ENCODE measurements around the gene LRFN2.

Gene LRFN2

GRCh38 chr6:40543776-40544175 lies 43.4 kb downstream of the LRFN2 start:
- DNase-seq (ENCODE audit: low read depth in 2 of 2), result no peak

GRCh38 chr6:40543146-40543545 lies 44.0 kb downstream of the LRFN2 start:
- no peak for DNase-seq (ENCODE audit: low read depth in 2 of 2)

DNA sequence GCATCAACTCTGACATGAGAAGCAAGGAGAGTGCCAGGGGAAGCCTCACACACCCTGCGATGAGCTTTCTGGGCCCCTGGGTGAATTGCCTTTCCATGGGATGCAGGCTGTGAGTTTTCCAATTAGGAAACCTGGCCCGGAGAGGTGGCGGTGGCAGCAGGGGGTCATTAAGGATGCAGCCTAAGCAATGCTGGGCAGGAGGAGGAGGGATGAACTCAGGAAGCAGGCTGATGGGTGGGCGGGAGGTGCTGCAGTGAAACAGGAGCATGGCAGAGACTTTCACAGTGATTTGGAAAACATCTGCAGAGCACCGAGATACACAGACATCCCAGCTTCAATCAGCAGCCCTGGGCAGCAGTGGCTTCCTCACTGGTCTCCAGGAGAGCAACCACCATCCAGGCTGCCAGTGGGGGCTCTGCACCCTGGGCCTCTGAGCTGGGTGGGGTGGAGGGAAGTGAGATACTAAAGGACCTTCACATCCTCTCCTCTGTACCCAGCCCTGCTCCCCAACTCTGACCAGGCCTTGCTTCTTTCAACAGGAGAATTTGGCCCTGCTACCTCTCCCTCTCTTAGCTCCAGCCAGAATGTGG lies 44.9 kb downstream of the LRFN2 start:
- DNase-seq (ENCODE audit: low read depth in 2 of 2), result no peak

- DNase-seq (ENCODE audit: low read depth in 2 of 2), result no peak
Observed at GRCh38 chr6:40541556-40542174, 45.5 kb downstream of the LRFN2 start.

- no peak for DNase-seq (ENCODE audit: low read depth in 2 of 2)
Observed at GRCh38 chr6:40540790-40541189, 46.4 kb downstream of the LRFN2 start.

GRCh38 chr6:40539853-40540252 lies 47.3 kb downstream of the LRFN2 start:
- DNase-seq (ENCODE audit: low read depth in 2 of 2), result no peak

- no peak for DNase-seq (ENCODE audit: low read depth in 2 of 2)
Observed at GRCh38 chr6:40538556-40538955, 48.6 kb downstream of the LRFN2 start.

- DNase-seq (ENCODE audit: low read depth in 2 of 2), result no peak
Observed at GRCh38 chr6:40537446-40537845, 49.7 kb downstream of the LRFN2 start.

DNA sequence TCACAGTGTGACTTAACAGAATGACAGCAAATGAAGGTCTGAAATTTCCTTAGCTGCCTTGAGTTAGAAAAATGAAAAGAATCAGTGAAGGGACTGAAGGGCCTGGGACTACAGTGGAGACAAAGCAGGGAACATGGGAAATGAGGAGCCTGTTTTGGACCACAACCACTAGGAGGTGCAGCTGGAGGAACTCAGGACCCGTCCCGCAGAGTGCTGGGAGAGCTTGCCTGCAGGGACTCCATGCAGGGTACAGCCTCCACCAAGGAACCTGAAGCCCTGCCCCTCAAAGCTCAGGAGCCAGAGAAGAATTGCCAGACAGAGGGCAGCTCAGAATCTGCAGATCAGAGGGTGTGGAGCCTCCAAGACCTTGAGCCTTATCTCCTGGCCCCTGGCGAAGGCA lies 50.7 kb downstream of the LRFN2 start:
- no peak for DNase-seq (ENCODE audit: low read depth in 2 of 2)

DNA sequence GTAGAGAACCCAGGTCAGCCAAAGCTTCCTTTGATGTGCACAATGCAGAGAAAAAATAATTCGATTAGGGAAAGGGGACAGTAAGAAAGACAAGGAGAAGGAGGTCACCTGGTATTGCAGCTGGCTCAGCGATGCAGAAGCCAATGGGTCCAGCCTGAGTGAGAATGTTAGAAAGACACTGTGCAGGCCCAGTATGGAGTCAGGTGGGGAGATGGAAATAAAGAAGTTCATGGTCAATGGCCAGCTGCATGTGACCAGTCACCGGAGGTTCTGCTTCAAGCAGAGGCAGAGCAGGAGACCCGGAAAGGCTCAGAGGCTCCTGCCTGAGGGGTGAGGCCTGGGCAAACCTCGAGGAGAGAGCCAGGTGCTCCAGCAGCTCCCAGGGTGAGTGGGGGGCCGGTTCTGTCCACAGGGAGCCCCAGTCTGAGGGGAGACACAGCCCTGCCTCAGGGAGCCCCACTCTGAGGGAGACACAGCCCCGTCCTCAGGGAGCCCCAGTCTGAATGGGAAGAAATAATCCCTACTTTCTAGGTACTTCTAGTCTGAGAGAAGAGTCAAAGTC lies 51.3 kb downstream of the LRFN2 start:
- DNase-seq (ENCODE audit: low read depth in 2 of 2), result no peak

DNA sequence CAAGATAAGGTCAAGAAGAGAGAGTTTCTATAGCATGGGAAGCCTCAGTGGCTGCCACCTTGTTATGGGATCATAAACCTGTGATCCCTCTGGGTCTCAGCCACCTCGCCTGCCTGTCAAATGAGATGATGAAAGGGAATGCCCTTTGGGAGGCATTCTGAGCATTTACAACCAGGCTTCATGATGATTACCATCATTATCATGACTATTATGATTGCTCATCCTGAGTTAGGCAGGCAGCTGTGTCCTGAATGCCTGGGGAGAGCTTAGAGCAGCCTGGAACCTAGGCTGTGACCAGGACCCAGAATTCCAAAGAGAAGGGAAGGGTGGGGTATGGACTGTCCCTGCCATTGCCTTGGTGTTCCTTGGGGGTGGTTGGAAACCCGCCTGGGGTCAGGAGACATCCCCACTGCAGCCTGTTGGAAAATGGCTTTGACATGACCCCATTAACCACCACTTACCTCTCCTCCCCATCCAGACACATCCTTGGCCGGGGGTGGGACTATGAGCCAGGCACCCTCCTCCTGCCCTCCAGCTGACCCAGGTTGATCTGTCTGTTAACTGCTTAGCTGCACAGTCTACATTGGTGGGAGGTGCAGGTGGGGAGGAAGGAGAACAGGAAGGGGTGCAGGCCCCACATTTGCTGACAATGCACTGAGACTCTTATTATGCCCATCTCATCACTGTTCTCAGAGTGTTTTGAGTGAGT lies 51.9 kb downstream of the LRFN2 start:
- DNase-seq (ENCODE audit: low read depth in 2 of 2), result no peak

DNA sequence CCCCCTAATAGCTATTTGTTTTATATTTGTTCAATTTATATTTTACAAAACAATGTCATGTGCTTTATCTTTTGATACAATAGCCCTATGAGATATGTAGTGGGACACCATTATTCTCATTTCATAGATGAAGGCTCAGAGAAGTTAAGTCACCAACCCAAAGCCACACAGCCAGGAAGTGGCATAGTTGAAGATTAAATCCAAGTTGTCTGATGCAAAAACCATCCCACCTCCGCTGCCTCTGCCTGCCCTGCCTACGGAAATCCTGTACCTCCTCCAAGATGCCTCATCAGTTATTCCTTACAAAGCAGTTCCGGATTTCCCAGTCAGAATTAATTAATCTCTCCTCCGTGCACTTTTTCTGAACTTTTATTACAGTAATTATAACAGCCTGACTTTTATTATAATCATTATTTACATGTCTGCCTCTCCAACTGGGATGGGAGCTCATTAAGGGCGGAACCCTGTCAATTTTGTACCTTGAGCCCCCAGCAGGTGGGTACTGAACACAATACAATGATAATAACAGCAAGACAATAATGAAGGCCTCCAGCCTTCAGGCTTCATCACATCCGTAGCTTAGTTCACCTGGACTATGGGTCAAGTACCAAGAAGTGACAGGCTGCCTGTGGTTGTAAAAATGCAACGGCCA lies 54.7 kb downstream of the LRFN2 start:
- no peak for DNase-seq (ENCODE audit: low read depth in 2 of 2)

GRCh38 chr6:40529919-40530318 lies 57.2 kb downstream of the LRFN2 start:
- DNase-seq (ENCODE audit: low read depth in 2 of 2), result no peak

DNA sequence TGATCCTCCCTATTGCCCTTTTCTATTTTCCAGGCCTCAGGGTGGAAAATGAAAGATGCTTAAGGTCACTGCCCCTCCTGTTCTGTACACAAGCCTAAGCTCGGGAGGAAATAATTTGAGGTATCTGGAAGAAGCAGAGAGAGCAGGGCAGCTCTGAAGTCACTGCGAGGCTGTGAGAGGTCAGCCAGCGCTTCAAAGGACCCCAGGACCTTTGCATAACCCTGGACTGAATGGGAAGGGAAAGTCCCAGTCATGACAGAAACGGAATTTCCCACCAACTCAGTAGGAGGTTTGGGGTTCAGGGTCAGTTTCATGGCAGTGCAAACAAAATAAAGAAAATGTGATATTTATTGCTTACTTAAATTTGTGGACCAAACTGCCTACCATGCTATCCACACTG lies 58.1 kb downstream of the LRFN2 start:
- no peak for DNase-seq (ENCODE audit: low read depth in 2 of 2)

DNA sequence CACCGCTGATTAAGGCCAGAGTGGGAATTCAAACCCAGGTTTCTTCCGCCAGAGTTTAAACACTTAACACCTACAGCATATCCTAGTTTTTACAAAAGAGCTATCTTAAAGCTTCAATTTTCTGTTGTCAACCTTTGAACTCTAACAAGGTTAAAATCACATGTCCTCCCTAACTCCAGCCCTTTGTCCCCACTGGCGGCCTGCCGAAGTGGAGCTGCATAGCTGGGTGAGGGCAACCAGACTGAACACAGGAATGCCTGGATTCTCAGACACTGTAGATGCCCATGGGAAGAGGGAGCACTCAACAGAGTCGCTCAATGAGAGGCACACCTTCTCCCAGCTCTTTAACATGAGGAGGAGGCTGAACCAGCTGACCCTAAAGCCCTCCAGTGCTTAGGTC lies 59.1 kb downstream of the LRFN2 start:
- no peak for DNase-seq (ENCODE audit: low read depth in 2 of 2)

GRCh38 chr6:40526036-40526435 lies 61.1 kb downstream of the LRFN2 start:
- no peak for DNase-seq (ENCODE audit: low read depth in 2 of 2)

DNA sequence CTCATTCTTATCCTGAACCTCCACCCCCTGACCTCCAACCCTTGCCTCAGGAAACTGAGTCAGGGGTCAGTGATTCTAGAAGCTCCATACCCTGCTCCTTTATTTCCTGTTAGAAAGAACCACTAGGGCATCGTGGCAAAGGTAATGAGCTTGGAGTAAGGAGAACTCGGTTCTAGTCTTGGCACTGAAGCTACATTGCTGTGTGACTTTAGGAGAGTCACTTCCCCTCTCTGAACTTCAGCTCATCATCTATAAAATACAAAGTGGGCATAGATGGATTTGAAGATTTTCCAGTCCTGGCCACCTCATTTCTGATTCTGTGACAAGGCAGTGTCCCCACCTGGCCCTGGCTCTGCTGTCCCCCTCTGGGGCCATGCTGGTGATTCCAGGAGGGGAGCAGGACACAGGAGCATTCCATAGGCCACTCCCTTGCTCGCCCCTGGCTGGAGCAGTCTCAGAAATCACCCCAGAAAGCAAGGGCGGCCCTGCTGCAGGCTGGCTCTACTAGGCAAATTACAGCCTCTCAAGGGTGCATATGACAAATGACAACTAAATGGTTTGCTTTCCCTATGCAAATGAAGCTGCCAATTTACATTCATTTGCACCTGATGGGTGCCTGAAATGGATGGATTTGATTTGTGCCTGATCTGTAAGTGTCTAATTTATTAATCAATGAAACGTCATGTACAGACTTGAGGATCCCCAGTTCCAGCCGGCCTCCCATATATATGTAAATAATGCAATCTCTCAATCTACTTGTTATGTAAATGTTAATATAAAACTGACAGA lies 62.2 kb downstream of the LRFN2 start:
- DNase-seq (ENCODE audit: low read depth in 2 of 2), result no peak

- DNase-seq (ENCODE audit: low read depth in 2 of 2), result no peak
Observed at GRCh38 chr6:40523505-40524172, 63.5 kb downstream of the LRFN2 start.

DNA sequence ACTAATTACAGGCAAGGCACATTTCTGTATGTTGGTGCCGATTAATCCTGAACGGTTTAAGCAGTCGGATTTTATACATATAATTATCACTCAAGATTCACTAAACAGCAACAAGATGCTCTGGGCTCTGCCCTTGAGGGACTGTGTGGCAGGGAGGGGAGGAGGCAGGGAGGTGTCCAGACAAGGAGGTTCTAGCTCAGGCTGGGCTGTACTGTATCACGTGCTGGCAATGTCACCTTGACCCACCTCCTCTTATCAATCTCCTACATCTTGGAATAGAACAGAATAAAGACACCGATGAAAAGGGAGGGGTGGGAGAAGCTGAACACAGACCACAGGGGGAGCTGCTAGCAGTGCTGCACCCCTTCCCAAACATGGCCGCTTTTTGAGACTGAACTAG lies 65.7 kb downstream of the LRFN2 start:
- DNase-seq (ENCODE audit: low read depth in 2 of 2), result no peak

DNA sequence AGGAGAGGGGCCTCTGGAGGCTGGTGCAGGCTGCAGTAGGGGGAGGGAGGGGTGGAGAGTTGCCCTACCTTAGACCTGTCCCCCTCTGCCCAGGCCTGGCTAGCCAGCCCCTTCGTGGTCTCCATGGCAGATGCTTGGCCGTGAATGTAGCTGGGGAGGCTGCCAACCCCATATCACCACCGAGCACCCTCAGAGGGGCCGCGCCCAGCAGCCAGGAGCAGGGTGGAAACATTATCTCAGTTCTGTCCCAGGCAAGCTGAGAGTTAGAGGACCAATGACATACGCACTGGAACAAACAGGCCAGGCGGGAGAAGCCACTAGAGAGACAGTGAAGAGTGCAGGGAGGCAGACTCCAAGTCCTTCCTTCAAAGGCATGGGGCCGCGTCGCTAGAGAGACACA lies 66.5 kb downstream of the LRFN2 start:
- DNase-seq (ENCODE audit: low read depth in 2 of 2), result no peak

GRCh38 chr6:40520084-40520483 lies 67.1 kb downstream of the LRFN2 start:
- DNase-seq (ENCODE audit: low read depth in 2 of 2), result no peak

All from stimulated activated CD8-positive, alpha-beta memory T cell treated with anti-CD3 and anti-CD28 coated beads, Interleukin-15, amount 100 ng/mL, for 48 hours (primary cell).